CD4-positive, alpha-beta T cell treated with Interferon alpha-2 for 1 hour (primary cell): ENCODE data around the gene CALML5.

ENCODE experiments used
- DNase-seq, 2 donors: peaks; one replicate each; pipeline ENCODE4 v3.0.0-alpha.2; 2020 to 2022

Gene CALML5

DNA sequence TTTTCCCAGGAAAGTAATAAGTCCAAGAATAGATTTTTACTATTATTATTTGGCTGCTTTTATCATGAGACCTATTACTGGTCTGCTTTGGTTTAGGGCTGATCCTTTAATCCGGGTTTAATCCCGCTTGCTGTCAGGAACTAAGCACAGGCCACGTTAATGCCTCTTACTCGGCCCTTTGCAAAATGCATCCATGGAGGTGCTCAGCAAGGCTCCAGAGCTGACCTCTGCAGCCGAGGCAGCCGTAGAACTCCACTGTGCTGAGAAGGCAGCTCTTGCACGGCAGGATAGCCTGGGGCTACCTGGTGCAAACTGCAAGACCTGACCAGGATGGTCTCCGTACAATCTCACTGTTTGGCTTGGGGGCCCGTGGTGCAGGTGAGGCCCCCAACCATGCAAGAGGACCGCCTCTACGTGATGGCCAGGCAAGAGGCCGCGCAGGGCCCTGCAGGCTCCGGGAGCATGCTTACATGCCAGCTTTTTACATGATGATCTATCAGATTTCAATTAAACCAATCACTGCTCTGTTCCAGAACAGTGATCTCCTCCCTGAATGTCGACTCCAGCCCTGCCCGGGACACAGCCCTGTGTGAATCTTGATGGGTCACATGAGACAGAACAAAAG is 15.0 kb upstream of the CALML5 start:
- DNase-seq = no peak

DNA sequence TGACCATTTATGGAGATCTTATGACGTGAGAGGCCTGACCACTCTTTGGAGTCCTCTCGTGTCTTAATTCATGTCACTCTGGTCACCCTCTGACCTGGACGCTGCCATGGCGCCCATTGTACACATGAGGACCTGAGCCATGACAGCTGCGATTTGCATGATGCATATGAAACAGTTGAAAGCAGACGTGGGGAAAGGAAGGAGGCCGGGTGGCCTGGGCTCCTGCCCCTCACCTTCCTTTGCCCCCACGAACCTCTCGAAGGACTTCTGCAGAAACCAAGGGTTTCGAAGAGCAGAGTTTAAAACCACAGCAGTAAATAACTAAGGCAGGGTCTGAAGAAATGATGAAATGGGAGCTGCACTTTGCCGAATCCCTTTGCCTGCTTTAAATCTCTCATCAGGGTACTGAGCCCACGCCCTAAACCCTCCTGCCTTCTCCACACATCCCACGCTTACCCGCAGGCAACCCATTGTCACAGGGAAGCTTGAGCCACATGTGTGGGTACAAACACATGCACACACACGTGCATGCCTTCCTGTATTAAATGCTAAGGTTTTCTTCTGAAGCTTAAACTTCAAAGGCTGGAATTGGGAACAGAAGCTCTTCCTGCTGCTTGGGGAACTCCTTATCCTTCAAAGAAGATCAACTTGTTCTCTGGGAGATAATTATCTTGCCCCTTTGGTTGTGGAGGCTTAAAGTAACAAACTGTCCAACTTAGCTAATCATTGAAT is 13.7 kb upstream of the CALML5 start:
- no peak for DNase-seq

DNA sequence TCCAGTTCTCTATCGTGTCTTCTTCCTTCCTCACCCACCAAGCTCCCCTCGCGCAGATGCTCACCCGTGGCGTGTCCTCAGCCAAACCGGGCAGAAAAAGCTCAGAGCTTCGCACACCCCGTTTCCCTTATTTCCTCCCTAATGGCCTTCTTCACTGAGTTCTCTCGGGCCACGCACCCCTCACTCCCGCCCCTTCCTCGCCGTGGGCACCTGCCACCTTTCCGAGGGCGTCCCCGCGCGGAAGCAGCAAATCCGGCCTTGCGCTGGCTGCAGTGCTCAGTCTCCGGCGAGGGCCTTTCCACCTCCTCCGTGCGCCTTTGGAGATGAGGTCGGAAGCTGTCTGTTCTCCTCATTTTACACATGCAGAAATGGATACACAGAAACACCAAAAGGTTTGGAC is 13.0 kb upstream of the CALML5 start:
- no peak for DNase-seq

DNA sequence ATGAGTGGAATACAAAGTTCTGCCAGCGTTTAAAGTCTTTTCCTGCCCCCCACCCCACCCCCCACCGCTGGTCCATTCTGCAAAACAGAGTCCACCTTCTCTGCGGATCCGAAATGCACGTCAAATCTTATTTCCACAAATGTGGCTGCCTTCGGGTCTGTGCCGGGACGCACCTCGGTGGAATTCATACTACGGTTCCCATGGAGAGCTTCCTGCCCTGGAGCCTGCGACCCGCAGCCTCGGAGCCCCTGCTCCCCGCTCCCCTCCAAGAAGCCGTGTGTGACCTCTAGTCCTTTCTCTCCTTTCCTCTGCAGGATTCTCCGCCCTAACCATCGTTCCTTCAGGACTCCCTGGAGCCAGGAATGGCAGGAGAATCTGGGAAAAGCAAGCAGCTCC is 12.5 kb upstream of the CALML5 start:
- DNase-seq = no peak

DNA sequence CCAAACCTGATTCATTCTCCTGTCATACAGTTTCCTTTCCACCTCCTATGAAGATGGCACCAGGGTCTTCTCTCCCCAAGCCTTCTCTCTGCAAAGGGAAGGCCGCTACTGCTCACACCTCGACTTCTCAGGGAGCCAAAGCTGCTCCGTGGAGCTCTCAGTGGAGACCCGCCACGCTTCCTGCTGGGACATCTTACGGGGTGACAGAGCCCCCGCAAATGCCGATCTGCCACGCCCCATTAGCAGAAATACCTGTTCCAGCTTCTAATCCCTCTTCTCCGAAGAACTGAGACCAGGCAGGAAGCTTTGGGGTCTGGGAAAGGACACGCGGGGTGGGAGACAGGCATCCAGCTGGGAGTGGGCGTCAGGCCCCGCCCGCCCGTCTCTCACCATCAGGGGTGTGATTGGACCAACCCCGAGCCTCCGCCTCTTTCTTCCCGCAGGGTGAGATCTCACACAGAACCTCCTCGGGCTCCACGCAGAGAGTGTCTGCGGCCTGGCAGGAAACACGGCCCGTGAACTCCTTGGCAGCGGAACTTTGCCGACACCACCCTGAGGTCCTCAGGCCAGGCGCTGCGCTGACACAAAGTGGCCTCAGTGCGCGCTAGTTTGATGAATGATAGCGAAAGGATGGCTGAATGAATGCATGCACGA is 12.0 kb upstream of the CALML5 start:
- no peak for DNase-seq

DNA sequence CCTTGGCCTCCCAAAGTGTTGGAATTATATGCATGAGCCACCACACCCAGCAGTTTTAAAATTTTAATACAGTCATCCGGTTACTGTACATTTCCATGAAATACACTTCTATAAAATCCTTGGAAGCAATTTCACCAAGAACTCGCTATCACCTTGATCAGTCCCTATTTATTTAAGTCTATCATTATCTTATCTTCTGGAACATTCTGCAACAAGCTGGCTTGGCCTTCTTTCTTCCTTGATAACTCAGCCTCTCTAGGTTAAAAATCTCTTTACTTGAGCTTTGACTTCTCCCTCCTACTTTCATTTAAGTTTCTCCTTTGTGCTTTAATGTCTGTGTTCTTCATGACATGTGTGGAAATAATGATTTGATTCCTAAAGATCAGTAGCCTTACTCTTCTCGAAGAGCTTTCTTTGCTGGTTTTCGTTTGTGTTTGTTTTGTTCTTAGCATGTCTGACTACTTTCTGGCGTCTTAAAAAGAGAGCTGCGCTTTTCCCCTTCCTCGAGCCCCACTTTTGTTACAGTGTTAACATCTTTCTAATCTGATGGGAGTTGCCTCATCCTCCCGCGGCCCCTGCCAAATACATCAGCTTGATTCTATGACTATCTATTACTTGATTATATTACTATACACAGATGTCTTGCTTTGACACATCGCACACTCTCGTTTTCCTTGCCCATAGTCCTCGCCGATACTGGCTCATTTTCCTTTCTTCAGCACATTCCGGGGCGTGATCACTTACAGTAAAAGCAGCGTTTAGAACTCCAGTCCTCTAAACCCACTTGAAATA is 11.1 kb upstream of the CALML5 start:
- DNase-seq = no peak

DNA sequence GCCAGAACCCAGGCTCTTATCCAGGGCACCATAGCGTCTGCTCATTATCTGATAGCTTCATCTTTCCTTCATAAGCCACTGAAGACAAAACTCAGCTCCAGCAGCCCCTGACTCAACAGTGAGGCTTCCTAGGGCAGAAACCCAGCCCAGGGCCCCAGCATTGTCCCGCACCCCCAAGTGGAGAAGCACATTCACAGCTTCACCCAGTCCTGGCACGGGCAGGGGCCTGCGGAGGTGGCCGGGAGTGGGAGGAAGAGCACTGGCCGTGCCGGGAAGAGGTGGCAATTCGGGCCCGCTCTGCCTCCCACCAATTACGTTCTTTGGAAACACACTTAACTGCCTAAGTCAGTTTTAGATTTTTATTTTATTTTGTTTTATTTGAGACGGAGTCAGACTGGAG is 10.3 kb upstream of the CALML5 start:
- DNase-seq = no peak

DNA sequence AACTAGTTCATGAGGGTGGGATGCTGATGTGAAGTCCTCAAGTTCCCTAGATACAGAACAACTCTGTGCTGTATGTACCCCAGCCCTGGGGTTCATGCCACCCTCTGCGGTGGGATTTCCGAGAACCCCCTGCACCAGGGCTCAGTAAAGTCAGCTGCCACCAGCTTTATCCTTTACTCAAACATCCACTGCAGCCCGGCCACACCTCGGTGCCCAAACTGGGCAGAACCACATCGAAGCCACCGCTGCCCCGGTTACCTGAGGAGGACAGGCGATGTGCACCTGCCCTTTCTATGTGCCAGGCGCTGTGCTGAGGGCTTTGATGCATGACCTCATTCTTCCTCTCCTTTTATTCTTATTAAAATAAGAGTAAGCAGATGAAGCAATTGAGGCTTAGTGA is 9.9 kb upstream of the CALML5 start:
- no peak for DNase-seq

DNA sequence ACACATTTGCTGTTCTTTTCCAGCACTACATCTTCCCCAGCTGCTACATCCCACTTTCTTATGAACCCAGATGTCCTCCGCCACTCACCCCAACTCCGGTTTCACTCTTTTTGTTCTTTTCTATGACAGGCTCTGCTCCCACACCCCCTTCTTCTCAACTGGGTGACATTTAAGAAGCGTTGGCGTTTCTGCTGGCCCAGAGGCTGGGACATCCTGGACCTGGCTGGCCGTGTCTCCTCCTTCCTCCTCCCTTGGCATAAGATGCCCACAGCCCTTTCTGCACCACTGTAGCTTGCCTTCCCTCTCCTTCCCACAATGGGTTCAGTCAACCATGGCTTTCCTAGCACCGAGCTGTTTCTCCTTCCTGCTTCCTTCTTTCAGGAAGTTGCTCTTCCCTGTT is 9.4 kb upstream of the CALML5 start:
- no peak for DNase-seq

DNA sequence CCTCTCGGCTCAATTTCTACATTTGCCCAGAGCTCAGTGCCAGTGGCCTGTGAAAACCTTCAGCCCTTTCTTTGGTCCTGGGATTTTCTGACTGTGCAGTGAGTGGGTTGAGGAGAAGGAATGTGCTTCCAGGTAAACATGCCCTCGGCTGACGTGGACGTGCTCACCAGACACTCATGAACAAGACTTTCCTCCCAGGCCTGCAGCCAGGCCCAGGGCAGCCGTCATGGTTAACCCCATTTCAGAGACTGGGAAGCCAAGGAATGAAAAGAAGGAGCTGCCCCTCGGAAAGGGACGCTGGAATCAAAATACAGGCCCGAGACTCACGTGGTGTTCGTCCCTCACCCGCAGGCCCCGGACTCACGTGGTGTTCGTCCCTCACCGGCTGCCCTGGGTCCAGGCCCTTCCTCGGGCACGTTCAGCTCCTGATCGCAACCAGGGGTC is 8.8 kb upstream of the CALML5 start:
- DNase-seq = no peak

- no peak for DNase-seq
These were observed 8.3 kb upstream of the CALML5 start for GRCh38 chr10:5507649-5508131.

DNA sequence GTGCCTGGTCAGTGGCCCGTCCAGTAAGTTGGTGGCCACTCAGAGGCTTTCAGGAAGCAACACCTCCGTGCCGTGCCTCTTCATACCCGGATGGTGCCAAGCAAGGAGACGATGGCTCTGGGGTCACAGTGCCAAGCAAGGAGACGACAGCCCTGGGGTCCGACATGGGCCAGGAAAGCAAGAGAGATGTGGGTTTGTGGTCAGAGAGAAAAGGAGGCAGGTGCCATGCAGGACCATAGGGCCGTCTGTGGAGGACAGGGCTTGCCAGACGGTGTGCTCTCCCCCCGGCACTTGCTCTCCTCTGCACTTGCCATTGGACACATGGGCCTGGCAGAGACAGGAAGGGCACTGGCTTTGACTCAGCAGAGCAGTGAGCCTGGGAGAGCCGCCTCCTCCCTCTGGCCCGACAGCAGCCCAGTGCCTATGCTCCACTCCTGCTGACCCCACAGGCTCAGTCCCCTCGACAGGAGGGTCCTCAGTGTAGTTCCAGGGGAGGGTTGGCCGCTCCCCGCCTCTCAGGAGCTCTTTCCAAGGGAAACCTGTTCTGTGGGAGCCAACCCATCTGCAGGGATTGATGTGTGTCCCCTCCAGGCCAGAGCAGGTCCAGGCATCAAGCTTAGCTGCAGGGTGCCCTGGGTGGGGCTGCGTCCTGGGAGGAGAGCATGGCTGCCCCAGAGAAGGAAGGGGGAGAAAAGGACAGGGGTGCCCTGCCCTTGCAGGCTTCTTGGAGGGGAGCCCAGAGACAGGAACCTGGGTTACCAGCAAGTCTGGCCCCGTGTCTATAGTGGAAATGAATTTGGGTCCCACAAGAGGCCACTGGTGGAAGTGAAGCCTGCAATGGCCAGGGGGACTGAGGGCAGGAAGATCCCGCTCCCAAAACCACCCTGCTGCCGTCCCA is 7.6 kb upstream of the CALML5 start:
- DNase-seq = no peak

DNA sequence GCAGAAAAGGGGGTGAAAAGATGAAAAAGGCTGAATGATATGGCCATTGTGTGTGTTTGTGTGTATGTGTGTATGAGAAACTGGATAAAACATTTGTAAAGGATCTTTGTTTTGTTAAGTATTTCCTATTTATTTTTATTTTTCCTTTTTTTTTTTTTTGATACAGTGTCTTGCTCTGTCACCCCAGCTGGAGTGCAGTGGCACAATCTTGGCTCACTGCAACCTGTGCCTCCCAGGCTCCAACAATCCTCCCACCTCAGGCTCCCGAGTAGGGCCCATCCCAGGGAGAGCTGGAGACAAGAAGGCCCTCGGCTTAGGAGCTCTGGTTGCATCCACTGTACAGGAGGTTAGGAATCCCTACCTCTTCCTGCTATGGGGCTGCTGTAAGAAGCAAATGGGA is 6.9 kb upstream of the CALML5 start:
- DNase-seq = no peak

DNA sequence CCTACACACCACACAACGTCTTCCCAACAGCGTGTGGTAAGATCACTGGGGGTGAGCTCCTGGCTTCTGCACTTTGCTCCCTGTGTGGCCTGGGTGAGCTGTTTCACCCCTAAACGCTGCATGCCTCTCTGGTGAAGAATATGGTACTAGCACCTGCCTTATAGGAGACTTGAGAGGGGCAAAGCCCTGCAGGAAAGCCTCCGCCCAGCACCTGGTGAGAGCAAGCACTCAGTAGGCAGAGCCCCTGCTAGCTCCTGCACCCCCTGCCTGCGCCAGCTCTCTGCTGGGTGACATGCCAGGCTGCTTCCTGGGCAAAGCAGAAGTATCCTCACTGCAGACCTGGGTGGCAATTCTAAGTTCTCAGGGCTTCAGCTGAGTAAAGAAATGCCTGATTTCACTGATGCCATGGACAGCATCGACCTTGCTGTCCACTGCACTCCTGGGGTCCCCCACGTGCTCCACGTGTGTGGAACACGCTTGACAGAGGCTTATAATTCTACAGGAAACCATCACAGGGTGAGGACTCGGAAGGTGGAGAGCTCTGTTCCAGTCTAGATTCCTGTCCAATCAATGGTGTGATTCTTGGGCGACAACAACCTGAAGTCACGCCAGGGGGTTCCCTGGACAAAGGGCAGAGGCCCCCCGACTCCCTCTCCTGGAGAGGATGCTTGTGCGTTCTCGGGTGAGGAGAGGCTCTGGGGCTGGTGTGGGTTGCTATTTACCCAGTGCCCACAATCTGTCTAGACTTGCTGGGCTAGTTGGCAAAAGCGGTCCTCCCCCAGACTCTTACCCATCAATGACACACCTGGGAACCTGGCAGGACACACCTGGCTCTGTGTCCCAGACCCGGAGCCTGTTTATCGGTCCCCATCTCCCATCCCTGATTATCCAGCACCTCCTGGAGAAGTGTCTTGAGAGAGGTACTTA is 5.0 kb upstream of the CALML5 start:
- no peak for DNase-seq

GRCh38 chr10:5503477-5503835 is 4.1 kb upstream of the CALML5 start:
- no peak for DNase-seq

DNA sequence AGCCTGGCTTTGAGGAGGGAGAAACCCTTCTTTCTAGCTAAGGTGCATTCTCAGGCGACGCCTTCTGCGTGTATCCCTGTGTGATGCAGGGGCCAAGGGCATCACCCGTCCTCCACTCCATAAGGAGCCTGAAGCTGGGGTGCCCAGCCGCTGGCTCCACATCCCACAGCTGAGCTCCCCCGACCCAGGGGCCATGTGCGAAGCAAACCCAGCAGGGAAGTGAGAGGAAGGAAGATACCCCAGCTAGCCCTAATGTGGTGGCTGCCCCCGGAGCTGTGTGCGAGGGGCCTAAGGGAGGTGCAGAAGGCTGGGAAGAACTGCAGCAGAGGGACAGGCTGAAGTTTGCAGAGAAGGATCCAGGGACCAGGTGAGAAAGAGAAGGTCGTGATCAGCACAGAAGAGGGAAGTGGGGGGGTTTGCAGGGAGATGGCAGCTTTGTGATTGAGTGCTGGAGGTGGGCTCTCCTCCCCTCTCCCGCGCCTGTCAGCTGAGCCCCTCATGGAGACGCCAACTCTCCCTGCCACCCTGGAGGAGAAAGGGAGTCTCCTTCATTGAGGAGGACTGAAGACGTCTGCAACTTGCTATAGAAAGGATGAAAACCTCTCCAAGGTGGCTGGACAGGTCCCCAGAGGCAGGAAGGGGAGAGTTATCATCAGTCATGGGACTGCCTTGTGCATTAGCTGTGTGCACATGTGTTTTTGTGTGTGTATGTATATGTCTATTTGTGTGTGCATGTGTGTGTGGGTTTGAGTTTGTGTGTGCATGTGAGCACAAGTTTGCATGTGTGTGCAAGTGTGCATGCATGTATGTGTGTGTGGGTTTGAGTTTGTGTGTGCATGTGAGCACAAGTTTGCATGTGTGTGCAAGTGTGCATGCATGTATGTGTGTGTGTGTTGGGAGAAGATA is 3.5 kb upstream of the CALML5 start:
- no peak for DNase-seq

DNA sequence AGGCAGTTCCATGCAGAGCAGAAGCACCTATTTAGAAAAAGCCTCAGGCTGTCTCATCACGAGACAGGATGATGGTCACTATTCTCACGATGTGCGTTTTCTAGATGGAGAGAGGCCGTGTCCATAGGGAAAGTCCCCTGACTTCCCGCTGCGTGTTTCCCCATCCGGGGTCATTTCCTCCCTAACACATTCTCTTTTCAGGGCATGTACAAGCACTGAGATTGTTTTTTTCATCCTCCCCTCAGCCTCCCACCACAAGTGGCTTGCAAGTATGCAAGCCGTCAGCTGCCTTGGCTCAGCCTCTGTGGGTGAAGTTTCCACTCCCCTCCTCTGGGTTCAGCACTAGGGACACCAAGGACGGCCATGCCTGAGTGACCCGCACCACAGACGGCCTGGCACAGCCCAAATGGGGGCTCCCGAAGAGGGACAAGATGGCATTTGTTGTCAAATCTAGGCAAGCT is 2.7 kb upstream of the CALML5 start:
- no peak for DNase-seq

DNA sequence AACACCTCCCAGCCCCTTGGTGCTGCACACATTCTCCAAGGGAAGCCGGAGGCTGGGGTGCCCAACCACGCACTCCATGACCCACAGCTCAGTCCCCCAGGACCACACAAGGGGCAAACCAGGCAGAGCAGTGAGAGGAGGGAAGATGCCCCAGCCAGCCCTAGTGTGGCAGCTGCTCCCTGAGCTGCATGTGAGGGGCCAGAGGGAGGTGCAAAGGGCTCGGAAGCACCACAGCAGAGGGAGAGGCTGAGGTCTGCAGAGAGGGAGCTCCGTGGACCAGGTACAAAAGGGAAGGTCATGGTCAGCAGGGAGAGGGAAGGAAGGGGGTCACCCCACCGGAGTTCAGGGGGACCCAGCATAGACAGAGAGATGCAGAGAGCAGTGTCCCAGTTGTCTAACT is 1.5 kb upstream of the CALML5 start:
- DNase-seq = no peak

DNA sequence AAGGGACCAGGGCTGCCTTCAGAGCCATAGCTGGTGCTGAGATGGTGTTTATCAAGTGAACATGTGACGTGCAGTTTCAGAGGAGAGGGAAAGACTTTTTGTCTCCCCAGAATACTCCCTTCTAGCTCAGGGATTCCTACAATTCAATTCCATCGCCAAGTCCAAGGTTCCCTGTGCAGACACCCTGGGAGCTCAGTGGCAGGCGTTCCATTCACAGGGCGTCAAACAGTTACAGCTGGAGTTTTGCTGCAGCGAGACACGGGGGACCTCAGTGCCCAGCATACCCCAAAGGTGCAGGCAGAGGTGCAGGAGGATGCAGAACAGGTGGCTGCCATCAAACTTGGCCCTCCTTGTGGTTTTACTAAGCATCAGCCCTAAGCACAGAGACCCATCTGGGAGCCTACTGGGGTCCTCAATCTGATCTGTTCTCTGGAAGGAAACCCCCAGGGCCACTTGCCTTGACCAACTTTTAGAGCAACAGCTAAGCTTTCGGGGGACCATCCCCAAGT is 846 bp upstream of the CALML5 start:
- no peak for DNase-seq
